Measurements from ENCODE around the gene PTPRCAP. TPM values are rescaled to one million over a fixed set of nuclear protein-coding genes. Genes with fewer than 3 reads are reported as not detected.

The PTPRCAP gene
- total and polyA plus RNA-seq, 12 donors = 0.42 to 10.1 (median 1.0) TPM; not detected in 2

- Histone ChIP-seq H3K9me3 (no peaks in the 10 kb centered on the region), H3K4me3 (no peak overlapping the region), H3K4me1 (peaks cover 0 to 3% (median 0%) of the 10 kb centered on the region in 9 donors), H3K27me3 (no peaks in the 10 kb centered on the region), H3K36me3 (no peaks in the 10 kb centered on the region), H3K27ac (no peak overlapping the region)
- 90 to 93% methylated on average over 19 of the region's 19 CpGs for WGBS, 2 donors
- ATAC-seq = no peak
- TF ChIP-seq CTCF (IDR thresholded peaks at IDR 0.05) = no peak
- DNase-seq = no peak
- intact Hi-C loops (cut with DNase I) = no loop called here
Observed at GRCh38 chr11:67458266-67458665, 20.8 kb upstream of the PTPRCAP start.

GRCh38 chr11:67457453-67457852, 20.0 kb upstream of the PTPRCAP start:
- DNase-seq (no peak), ATAC-seq (peak in 1 of 8 donors; percentile 8)
- Histone ChIP-seq H3K36me3 (no peaks in the 10 kb centered on the region), H3K9me3 (no peaks in the 10 kb centered on the region), H3K27ac (no peak overlapping the region), H3K4me3 (no peak overlapping the region), H3K4me1 (peaks cover 0 to 9% (median 5%) of the 10 kb centered on the region in 9 donors), H3K27me3 (no peaks in the 10 kb centered on the region)
- intact Hi-C loops (cut with DNase I) = no loop called here
- 94% methylated on average over 12 of the region's 12 CpGs for WGBS, 2 donors
- TF ChIP-seq CTCF (IDR thresholded peaks at IDR 0.05) = no peak

GRCh38 chr11:67456068-67456705, 18.7 kb upstream of the PTPRCAP start:
- Histone ChIP-seq H3K27ac (no peak overlapping the region), H3K9me3 (no peaks in the 10 kb centered on the region), H3K36me3 (no peaks in the 10 kb centered on the region), H3K4me1 (peaks cover 0 to 14% (median 8%) of the 10 kb centered on the region in 9 donors), H3K4me3 (no peak overlapping the region), H3K27me3 (no peaks in the 10 kb centered on the region)
- 80% methylated on average over 22 to 25 of the region's 25 CpGs for WGBS, 2 donors
- intact Hi-C loops (cut with DNase I) = no loop called here
- DNase-seq = no peak
- ATAC-seq = no peak
- no peak for TF ChIP-seq CTCF (IDR thresholded peaks at IDR 0.05)

- TF ChIP-seq CTCF (IDR thresholded peaks at IDR 0.05) = no peak
- peaks cover 0 to 15% (median 8%) of the 10 kb centered on the region in 9 donors for H3K4me1 ChIP-seq
- no peak for ATAC-seq
- H3K9me3 ChIP-seq = no peaks in the 10 kb centered on the region
- no peak within 1 kb of the TSS for H3K27ac ChIP-seq
- DNase-seq = no peak
- 89 to 96% methylated on average over 3 of the region's 3 CpGs for WGBS, 2 donors
- no peaks in the 10 kb centered on the region for H3K36me3 ChIP-seq
- no peak within 1 kb of the TSS for H3K4me3 ChIP-seq
- intact Hi-C loops (cut with DNase I) = no loop called here
- no peaks in the 10 kb centered on the region for H3K27me3 ChIP-seq
Observed at GRCh38 chr11:67455054-67455453, 17.6 kb upstream of the PTPRCAP start, which contains the start of gene CABP4. Gene CABP4 (plus strand): TSS chr11:67455354. CDS start chr11:67455424, 70 bp downstream.

Measured in heart right ventricle (tissue), 16 donors.